Fibroblast of the aortic adventitia (primary cell): ENCODE results near the gene CSNK2A3. TPM values are rescaled to one million over a fixed set of nuclear protein-coding genes. Genes with fewer than 3 reads are reported as not detected.

Source experiments
- DNase-seq: peaks from one replicate; pipeline ENCODE4 v3.0.0-alpha.2; 2010; ENCODE audit warnings: low read depth
- H3K4me3 ChIP-seq: 2 replicates; pipeline ENCODE4 v1.5.1; 2011; ENCODE audit warnings: low read depth, mild to moderate bottlenecking, control low read depth, low read length, moderate library complexity
- CTCF ChIP-seq: IDR thresholded peaks from 2 replicates; pipeline ENCODE4 v1.5.1; 2011; ENCODE audit warnings: mild to moderate bottlenecking, low read length, control low read depth, inconsistent platforms; ENCODE audit not compliant: insufficient read depth
- total RNA-seq: library from RNA; depleted of rRNA; stranded (reverse); fragments of >200 nt; gene quantifications from 2 replicates; pipeline ENCODE4 v1.2.3, GENCODE V29; 2012; ENCODE audit warnings: low replicate concordance

CSNK2A3 gene
- total RNA-seq, 1 donor, result 1.6 TPM

GRCh38 chr11:11308249-11308648, 44.8 kb downstream of the CSNK2A3 start:
- DNase-seq, result no peak
- no peak overlapping the region for H3K4me3 ChIP-seq
- TF ChIP-seq CTCF, result no peak

GRCh38 chr11:11306855-11307254, 46.2 kb downstream of the CSNK2A3 start:
- no peak for DNase-seq
- no peak for TF ChIP-seq CTCF
- no peak overlapping the region for H3K4me3 ChIP-seq

GRCh38 chr11:11304550-11304949, 48.5 kb downstream of the CSNK2A3 start:
- no peak for TF ChIP-seq CTCF
- H3K4me3 ChIP-seq, result no peak overlapping the region
- no peak for DNase-seq

- no peak for TF ChIP-seq CTCF
- no peak overlapping the region for H3K4me3 ChIP-seq
- no peak for DNase-seq
These were observed 50.5 kb downstream of the CSNK2A3 start for GRCh38 chr11:11302565-11302964.
